Stimulated activated naive CD8-positive, alpha-beta T cell treated with anti-CD3 and anti-CD28 coated beads, Interleukin-15, amount 100 ng/mL, for 72 hours (primary cell): ENCODE data around the gene CD276.

Source experiments
- ATAC-seq: fragments of 150-1000 bp; cut with Tn5 transposase; 2 replicates; pipeline ENCODE4 v1.10.0; 2021; ENCODE audit warnings: mild to moderate bottlenecking, moderate library complexity
- DNase-seq, 2 donors: peaks; one replicate each; pipeline ENCODE4 v3.0.0; 2021 to 2022
- H3K27ac Mint-ChIP-seq, 2 donors: one replicate each; pipeline ENCODE4 v1.8.0; 2022; ENCODE audit warnings: mild to moderate bottlenecking in 2 of 2, mixed read lengths in 2 of 2, moderate library complexity in 2 of 2
- H3K27me3 Mint-ChIP-seq: one replicate; pipeline ENCODE4 v1.8.0; 2022; ENCODE audit warnings: mixed read lengths
- H3K4me1 Mint-ChIP-seq: one replicate; pipeline ENCODE4 v1.8.0; 2022; ENCODE audit warnings: mild to moderate bottlenecking, mixed read lengths
- H3K4me3 Mint-ChIP-seq, 2 donors: one replicate each; pipeline ENCODE4 v1.8.0; 2022; ENCODE audit warnings: mild to moderate bottlenecking in 2 of 2, mixed read lengths in 2 of 2, moderate library complexity in 1 of 2
- H3K9me3 Mint-ChIP-seq, 2 donors: one replicate each; pipeline ENCODE4 v1.8.0; 2022; ENCODE audit warnings: mixed read lengths in 2 of 2

The CD276 gene

GRCh38 chr15:73756947-73757513, 72.8 kb downstream of the CD276 start:
- no peaks in the 10 kb centered on the region for H3K4me1 Mint-ChIP-seq
- no peak for ATAC-seq
- DNase-seq = no peak
- H3K4me3 Mint-ChIP-seq = no peak overlapping the region
- H3K27ac Mint-ChIP-seq = no peak overlapping the region
- no peaks in the 10 kb centered on the region for H3K9me3 Mint-ChIP-seq
- peaks cover 33% of the 10 kb centered on the region for H3K27me3 Mint-ChIP-seq

GRCh38 chr15:73757571-73757970, 73.4 kb downstream of the CD276 start:
- no peak overlapping the region for H3K27ac Mint-ChIP-seq
- ATAC-seq = no peak
- H3K9me3 Mint-ChIP-seq = no peaks in the 10 kb centered on the region
- no peaks in the 10 kb centered on the region for H3K4me1 Mint-ChIP-seq
- DNase-seq = no peak
- H3K27me3 Mint-ChIP-seq = peaks cover 33% of the 10 kb centered on the region
- no peak overlapping the region for H3K4me3 Mint-ChIP-seq

- Mint-ChIP-seq H3K4me3 (no peak overlapping the region), H3K27me3 (peaks cover 30% of the 10 kb centered on the region), H3K9me3 (no peaks in the 10 kb centered on the region), H3K27ac (no peak overlapping the region), H3K4me1 (no peaks in the 10 kb centered on the region)
- no peak for ATAC-seq
- no peak for DNase-seq
Observed at GRCh38 chr15:73758461-73758860, 74.3 kb downstream of the CD276 start.

- H3K4me3 Mint-ChIP-seq = no peak overlapping the region
- H3K9me3 Mint-ChIP-seq = no peaks in the 10 kb centered on the region
- H3K27ac Mint-ChIP-seq = no peak overlapping the region
- ATAC-seq (no peak), DNase-seq (no peak)
- H3K27me3 Mint-ChIP-seq = peaks cover 12% of the 10 kb centered on the region
- no peaks in the 10 kb centered on the region for H3K4me1 Mint-ChIP-seq
Observed at GRCh38 chr15:73760330-73761329, 76.4 kb downstream of the CD276 start.

- Mint-ChIP-seq H3K4me1 (no peaks in the 10 kb centered on the region), H3K27me3 (peaks cover 18% of the 10 kb centered on the region), H3K4me3 (no peak overlapping the region), H3K9me3 (no peaks in the 10 kb centered on the region), H3K27ac (no peak overlapping the region)
- DNase-seq = no peak
- ATAC-seq = no peak
Observed at GRCh38 chr15:73763931-73764330, 79.7 kb downstream of the CD276 start.
